Muscle layer of colon (tissue), 2 donors: ENCODE data around the gene USP37.

ENCODE experiments used
- H3K27ac ChIP-seq: one replicate; pipeline ENCODE4 v1.7.0; 2013; ENCODE audit warnings: low read depth, mild to moderate bottlenecking, low read length, moderate library complexity
- H3K27me3 ChIP-seq, 2 donors: one replicate each; pipeline ENCODE4 v1.7.0; 2013; ENCODE audit warnings: low read length in 2 of 2, mild to moderate bottlenecking in 2 of 2; ENCODE audit not compliant: insufficient read depth in 2 of 2, control insufficient read depth in 1 of 2
- H3K36me3 ChIP-seq: one replicate; pipeline ENCODE4 v1.7.0; 2013; ENCODE audit warnings: mild to moderate bottlenecking, low read length; ENCODE audit not compliant: insufficient read depth
- H3K4me1 ChIP-seq: one replicate; pipeline ENCODE4 v1.7.0; 2013; ENCODE audit warnings: mild to moderate bottlenecking, low read length; ENCODE audit not compliant: insufficient read depth
- H3K4me3 ChIP-seq, 2 donors: one replicate each; pipeline ENCODE4 v1.7.0; 2013; ENCODE audit warnings: low read length in 2 of 2, low read depth in 1 of 2, mild to moderate bottlenecking in 1 of 2, moderate library complexity in 1 of 2
- H3K9ac ChIP-seq: one replicate; pipeline ENCODE4 v1.7.0; 2013; ENCODE audit warnings: low read length
- H3K9me3 ChIP-seq: one replicate; pipeline ENCODE4 v1.7.0; 2013; ENCODE audit warnings: mild to moderate bottlenecking, low read length
- donor health status: abdominal sarcoma.
- donor health status: Adenocarcinoma of cecum.

USP37 gene

DNA sequence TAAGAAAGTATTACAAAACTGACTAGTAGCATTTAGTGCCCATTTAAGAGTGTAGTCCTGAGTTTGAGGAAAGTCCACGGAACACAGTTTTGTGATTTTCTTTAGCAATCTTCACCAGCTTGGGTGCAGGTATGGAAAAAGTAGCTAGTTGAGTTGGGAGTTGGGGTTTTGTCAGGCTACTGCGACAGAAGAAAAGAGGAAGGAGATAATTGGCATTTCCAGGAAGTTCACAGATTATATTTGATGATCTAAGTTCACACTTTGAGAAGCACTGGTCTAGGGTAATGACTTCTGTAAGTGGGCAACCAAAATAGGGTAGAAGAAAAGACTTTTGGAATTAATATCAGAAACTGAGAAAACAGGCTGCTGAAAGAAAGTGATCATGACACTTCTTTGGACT is 97.1 kb downstream of the USP37 start:
- Histone ChIP-seq H3K9ac (no peak overlapping the region), H3K4me1 (no peaks in the 10 kb centered on the region), H3K9me3 (no peaks in the 10 kb centered on the region), H3K27ac (no peak overlapping the region), H3K27me3 (no peaks in the 10 kb centered on the region), H3K36me3 (peaks cover 27% of the 10 kb centered on the region), H3K4me3 (no peak overlapping the region)

GRCh38 chr2:218470448-218470847 is 97.7 kb downstream of the USP37 start:
- Histone ChIP-seq H3K9ac (no peak overlapping the region), H3K36me3 (peaks cover 27% of the 10 kb centered on the region), H3K27me3 (no peaks in the 10 kb centered on the region), H3K4me1 (no peaks in the 10 kb centered on the region), H3K4me3 (no peak overlapping the region), H3K9me3 (no peaks in the 10 kb centered on the region), H3K27ac (no peak overlapping the region)

GRCh38 chr2:218465987-218466633 is 102.0 kb downstream of the USP37 start:
- no peaks in the 10 kb centered on the region for H3K27me3 ChIP-seq
- no peaks in the 10 kb centered on the region for H3K9me3 ChIP-seq
- H3K36me3 ChIP-seq: peaks cover 6% of the 10 kb centered on the region
- no peak overlapping the region for H3K9ac ChIP-seq
- no peak overlapping the region for H3K4me3 ChIP-seq
- H3K27ac ChIP-seq: no peak overlapping the region
- H3K4me1 ChIP-seq: no peaks in the 10 kb centered on the region

DNA sequence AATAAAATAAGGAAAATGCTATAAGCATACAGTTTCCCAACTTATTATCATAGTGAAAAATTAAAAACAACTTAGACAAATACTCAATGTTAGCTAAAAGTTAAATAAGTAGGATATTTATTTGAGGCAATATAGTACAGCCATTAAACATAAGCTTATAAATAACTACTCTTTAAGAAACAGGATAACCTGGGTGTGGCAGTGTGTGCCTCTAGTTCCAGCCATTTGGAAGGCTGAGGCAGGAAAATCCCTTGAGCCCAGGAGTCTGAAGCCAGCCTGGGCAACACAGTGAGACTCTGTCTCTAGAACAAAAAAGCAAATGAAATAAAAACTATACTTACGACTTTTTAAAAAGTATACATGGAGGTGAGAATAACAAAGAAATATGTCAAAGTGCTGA is 109.6 kb downstream of the USP37 start:
- no peak overlapping the region for H3K9ac ChIP-seq
- no peak overlapping the region for H3K4me3 ChIP-seq
- no peaks in the 10 kb centered on the region for H3K27me3 ChIP-seq
- H3K36me3 ChIP-seq: peaks cover 17% of the 10 kb centered on the region
- no peaks in the 10 kb centered on the region for H3K9me3 ChIP-seq
- no peak overlapping the region for H3K27ac ChIP-seq
- no peaks in the 10 kb centered on the region for H3K4me1 ChIP-seq

DNA sequence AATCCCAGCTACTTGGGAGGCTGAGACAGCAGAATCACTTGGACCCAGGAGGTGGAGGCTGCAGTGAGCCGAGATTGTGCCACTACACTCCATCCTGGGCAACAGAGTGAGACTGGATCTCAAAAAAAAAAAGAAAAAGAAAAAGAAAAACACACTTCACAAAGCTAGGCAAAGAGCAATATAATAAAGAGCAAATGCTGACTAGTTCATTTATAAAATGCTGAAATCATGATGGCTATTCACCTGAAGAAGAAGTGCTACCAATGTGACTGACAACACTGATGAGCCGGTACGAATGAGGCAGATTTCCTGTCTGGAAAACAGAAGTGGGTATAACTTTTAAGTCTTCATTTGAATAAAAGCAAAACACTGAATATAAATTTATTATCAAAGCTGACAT is 111.3 kb downstream of the USP37 start:
- Histone ChIP-seq H3K27ac (no peak overlapping the region), H3K4me1 (no peaks in the 10 kb centered on the region), H3K4me3 (no peak overlapping the region), H3K9me3 (no peaks in the 10 kb centered on the region), H3K27me3 (no peaks in the 10 kb centered on the region), H3K9ac (no peak overlapping the region), H3K36me3 (peaks cover 27% of the 10 kb centered on the region)

- Histone ChIP-seq H3K9me3 (no peaks in the 10 kb centered on the region), H3K36me3 (peaks cover 37% of the 10 kb centered on the region), H3K27me3 (no peaks in the 10 kb centered on the region), H3K27ac (no peak overlapping the region), H3K9ac (no peak overlapping the region), H3K4me1 (no peaks in the 10 kb centered on the region), H3K4me3 (no peak overlapping the region)
These were observed 116.1 kb downstream of the USP37 start for GRCh38 chr2:218452079-218452478.

GRCh38 chr2:218448934-218449333 is 119.2 kb downstream of the USP37 start:
- Histone ChIP-seq H3K4me3 (no peak overlapping the region), H3K36me3 (peaks cover 23% of the 10 kb centered on the region), H3K27ac (no peak overlapping the region), H3K27me3 (no peaks in the 10 kb centered on the region), H3K4me1 (no peaks in the 10 kb centered on the region), H3K9me3 (no peaks in the 10 kb centered on the region), H3K9ac (no peak overlapping the region)

DNA sequence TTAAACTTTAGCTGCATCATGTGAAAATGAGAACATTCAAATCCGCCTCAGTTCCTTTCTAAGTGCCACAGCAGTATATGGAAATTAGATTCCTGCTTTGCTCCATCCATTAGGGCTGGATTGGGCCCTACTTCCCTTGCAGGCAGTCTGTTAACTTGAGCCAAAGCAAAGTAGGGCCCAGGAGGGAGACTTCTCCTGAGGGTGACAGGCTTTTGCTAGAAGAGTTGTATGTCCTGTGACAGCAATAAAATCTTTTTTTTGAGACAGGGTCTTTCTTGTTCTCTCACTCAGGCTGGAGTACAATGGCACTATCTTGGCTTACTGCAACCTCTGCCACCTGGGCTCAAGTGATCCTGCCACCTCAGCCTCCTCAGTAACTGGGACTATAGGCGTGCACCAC is 121.1 kb downstream of the USP37 start:
- Histone ChIP-seq H3K9me3 (no peaks in the 10 kb centered on the region), H3K4me3 (no peak overlapping the region), H3K36me3 (peaks cover 10% of the 10 kb centered on the region), H3K27ac (no peak overlapping the region), H3K4me1 (no peaks in the 10 kb centered on the region), H3K9ac (no peak overlapping the region), H3K27me3 (no peaks in the 10 kb centered on the region)

GRCh38 chr2:218446547-218446946 is 121.6 kb downstream of the USP37 start:
- H3K4me1 ChIP-seq: no peaks in the 10 kb centered on the region

GRCh38 chr2:218445602-218446001 is 122.5 kb downstream of the USP37 start:
- Histone ChIP-seq H3K36me3 (peaks cover 10% of the 10 kb centered on the region), H3K9me3 (no peaks in the 10 kb centered on the region), H3K4me3 (no peak overlapping the region), H3K27ac (no peak overlapping the region), H3K4me1 (no peaks in the 10 kb centered on the region), H3K9ac (no peak overlapping the region), H3K27me3 (no peaks in the 10 kb centered on the region)

More at GRCh38 chr2:218446547-218446946, 121.6 kb downstream of the USP37 start:
- peaks cover 10% of the 10 kb centered on the region for H3K36me3 ChIP-seq
- no peaks in the 10 kb centered on the region for H3K27me3 ChIP-seq
- H3K4me3 ChIP-seq: no peak overlapping the region
- H3K9ac ChIP-seq: no peak overlapping the region
- no peak overlapping the region for H3K27ac ChIP-seq
- no peaks in the 10 kb centered on the region for H3K9me3 ChIP-seq

DNA sequence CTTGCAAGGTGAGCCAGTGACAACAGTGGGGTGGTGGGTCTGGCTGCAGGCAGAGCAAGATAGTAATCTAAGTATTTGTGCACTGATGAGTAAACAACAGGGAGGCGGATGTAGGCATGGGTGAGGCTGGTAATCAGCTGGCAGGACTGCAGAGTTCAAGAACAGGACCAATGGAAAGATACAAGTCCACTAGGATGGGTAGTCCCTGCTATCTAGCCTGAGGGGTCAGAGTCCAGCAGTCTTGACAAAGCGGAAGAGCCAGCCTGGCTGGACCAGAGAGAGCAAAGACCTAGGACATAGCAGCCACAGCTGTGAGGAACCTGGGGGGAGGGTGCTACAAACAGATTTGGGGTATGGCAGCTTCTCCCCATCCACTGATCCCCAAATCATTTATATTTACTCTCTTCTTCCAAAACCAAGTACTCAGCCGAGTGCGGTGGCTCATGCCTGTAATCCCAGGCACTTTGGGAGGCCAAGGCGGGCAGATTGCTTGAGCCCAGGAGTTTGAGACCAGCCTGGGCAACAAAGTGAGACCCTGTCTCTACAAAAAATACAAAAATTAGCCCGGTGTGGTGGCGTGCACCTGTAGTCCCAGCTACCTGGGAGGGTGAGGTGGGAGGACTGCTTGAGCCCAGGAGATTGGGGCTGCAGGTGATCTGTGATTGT is 123.3 kb downstream of the USP37 start:
- Histone ChIP-seq H3K4me1 (no peaks in the 10 kb centered on the region), H3K27me3 (no peaks in the 10 kb centered on the region), H3K27ac (no peak overlapping the region), H3K36me3 (peaks cover 7% of the 10 kb centered on the region), H3K4me3 (no peak overlapping the region), H3K9ac (no peak overlapping the region), H3K9me3 (no peaks in the 10 kb centered on the region)

DNA sequence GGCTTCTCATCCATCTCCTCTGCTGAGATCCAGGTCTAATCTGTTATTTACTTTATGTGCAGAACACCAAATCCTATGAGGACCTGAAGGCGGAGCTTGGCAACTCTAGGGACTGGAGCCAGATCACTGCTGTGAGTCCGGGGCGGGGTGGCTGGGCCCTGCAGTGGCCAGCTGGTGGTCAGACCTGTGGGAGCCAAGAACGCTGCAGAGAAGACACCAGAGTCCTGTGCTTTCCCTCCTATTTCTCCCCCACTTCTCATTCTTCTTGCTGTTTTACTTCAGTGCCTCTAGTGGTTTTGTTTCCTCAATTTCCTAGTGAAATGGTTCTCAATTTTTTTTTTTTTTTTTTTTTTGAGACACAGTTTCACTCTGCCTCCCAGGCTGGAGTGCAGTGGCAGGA is 129.6 kb downstream of the USP37 start:
- Histone ChIP-seq H3K9me3 (no peaks in the 10 kb centered on the region), H3K27me3 (no peaks in the 10 kb centered on the region), H3K36me3 (no peaks in the 10 kb centered on the region), H3K4me1 (no peaks in the 10 kb centered on the region), H3K4me3 (no peak overlapping the region), H3K9ac (no peak overlapping the region), H3K27ac (no peak overlapping the region)
